ENCODE measurements around the gene ZNF106. TPM values are rescaled to one million over a fixed set of nuclear protein-coding genes. Genes with fewer than 3 reads are reported as not detected.

Gene ZNF106
- total and polyA plus RNA-seq, 7 donors, result 10.9 to 107 (median 69.4) TPM

DNA sequence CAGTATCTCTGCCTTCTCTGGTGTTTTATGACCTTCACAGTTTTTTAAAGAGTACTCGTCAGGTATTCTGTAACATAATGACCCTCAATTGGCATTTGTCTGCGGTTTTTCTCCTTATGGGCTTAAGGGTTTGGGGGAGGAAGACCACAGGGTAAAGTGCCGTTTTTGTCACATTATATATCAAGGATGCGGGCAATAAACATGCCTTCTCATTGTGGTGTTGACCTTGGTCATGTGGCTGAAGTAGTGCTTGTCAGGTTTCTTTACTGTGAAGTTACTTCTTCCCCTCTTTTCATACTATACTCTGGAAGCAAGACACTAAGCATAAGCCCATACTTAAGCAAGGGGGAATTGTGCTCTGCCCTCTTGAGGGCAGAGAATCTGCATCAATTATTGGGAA lies 115.0 kb downstream of the ZNF106 start:
- TF ChIP-seq POLR2AphosphoS5 (IDR thresholded peaks at IDR 0.05) (no peak), EP300 (IDR thresholded peaks at IDR 0.05) (no peak), POLR2A (IDR thresholded peaks at IDR 0.05) (no peak)
- TF ChIP-seq, protein P1, sequence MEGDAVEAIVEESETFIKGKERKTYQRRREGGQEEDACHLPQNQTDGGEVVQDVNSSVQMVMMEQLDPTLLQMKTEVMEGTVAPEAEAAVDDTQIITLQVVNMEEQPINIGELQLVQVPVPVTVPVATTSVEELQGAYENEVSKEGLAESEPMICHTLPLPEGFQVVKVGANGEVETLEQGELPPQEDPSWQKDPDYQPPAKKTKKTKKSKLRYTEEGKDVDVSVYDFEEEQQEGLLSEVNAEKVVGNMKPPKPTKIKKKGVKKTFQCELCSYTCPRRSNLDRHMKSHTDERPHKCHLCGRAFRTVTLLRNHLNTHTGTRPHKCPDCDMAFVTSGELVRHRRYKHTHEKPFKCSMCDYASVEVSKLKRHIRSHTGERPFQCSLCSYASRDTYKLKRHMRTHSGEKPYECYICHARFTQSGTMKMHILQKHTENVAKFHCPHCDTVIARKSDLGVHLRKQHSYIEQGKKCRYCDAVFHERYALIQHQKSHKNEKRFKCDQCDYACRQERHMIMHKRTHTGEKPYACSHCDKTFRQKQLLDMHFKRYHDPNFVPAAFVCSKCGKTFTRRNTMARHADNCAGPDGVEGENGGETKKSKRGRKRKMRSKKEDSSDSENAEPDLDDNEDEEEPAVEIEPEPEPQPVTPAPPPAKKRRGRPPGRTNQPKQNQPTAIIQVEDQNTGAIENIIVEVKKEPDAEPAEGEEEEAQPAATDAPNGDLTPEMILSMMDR (IDR thresholded peaks at IDR 0.05), result no peak
- Histone ChIP-seq H3K9me3 (peaks cover 0 to 2% (median 0%) of the 10 kb centered on the region in 4 donors), H3K27me3 (no peaks in the 10 kb centered on the region), H3K36me3 (no peaks in the 10 kb centered on the region), H3K4me1 (no peaks in the 10 kb centered on the region), H3K4me3 (no peak overlapping the region), H3K27ac (no peak overlapping the region)
- no peak for DNase-seq
- intact Hi-C loops (cut with DNase I), result no loop called here
- WGBS, 2 donors, result 61 to 78% methylated on average over 4 of the region's 4 CpGs

DNA sequence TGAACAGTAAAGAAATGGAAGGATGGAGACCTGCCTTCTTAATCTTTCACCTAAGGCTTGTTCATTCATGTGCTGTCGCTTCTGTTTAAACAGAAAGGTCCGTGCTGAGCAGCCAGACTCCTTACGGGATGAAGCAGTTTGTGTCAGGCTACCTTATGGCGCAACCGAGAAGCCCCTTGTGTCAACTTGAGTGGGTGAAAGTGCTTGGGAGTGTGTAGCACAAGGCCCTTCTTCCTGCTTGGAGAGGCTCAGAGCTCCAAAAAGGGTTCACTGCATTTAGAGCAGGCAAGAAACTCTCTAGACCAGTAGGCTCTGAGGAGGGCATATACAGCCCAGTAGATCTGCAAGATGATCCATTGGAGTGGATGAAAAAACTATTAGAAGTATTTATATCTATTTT lies 115.7 kb downstream of the ZNF106 start:
- no peak overlapping the region for H3K27ac ChIP-seq
- H3K4me1 ChIP-seq, result no peaks in the 10 kb centered on the region
- intact Hi-C loops (cut with DNase I), result no loop called here
- H3K4me3 ChIP-seq, result no peak overlapping the region
- no peak for TF ChIP-seq EP300 (IDR thresholded peaks at IDR 0.05)
- TF ChIP-seq, protein P1 (IDR thresholded peaks at IDR 0.05), result no peak
- TF ChIP-seq POLR2AphosphoS5 (IDR thresholded peaks at IDR 0.05), result no peak
- TF ChIP-seq POLR2A (IDR thresholded peaks at IDR 0.05), result no peak
- H3K27me3 ChIP-seq, result no peaks in the 10 kb centered on the region
- DNase-seq, result no peak
- peaks cover 0 to 2% (median 0%) of the 10 kb centered on the region in 4 donors for H3K9me3 ChIP-seq
- no peaks in the 10 kb centered on the region for H3K36me3 ChIP-seq
- WGBS, 2 donors, result 96 to 98% methylated on average over 5 of the region's 5 CpGs

DNA sequence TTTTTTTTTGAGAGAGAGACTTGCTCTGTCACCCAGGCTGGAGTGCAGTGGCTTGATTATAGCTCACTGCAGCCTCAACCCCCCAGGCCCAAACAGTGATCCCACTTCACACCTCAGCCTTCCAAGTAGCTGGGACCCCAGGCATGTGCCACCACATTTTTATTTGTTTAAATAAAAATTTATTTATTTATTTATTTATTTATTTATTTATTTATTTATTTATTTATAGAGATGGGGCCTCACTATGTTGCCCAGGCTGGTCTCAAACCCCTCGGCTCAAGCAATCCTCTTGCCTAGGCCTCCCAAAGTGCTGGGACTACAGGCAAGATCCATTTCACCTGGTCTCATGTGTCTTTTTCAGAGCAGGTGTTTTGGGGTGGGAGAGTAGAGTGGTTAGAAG lies 116.1 kb downstream of the ZNF106 start:
- Histone ChIP-seq H3K36me3 (no peaks in the 10 kb centered on the region), H3K27me3 (no peaks in the 10 kb centered on the region), H3K27ac (no peak overlapping the region), H3K9me3 (peaks cover 0 to 2% (median 0%) of the 10 kb centered on the region in 4 donors), H3K4me1 (no peaks in the 10 kb centered on the region), H3K4me3 (no peak overlapping the region)
- intact Hi-C loops (cut with DNase I), result no loop called here
- TF ChIP-seq POLR2AphosphoS5 (IDR thresholded peaks at IDR 0.05), result no peak
- no peak for TF ChIP-seq EP300 (IDR thresholded peaks at IDR 0.05)
- TF ChIP-seq, protein P1 (IDR thresholded peaks at IDR 0.05), result no peak
- TF ChIP-seq POLR2A (IDR thresholded peaks at IDR 0.05), result no peak
- no peak for DNase-seq
- 96 to 98% methylated on average over 1 of the region's 1 CpG for WGBS, 2 donors

DNA sequence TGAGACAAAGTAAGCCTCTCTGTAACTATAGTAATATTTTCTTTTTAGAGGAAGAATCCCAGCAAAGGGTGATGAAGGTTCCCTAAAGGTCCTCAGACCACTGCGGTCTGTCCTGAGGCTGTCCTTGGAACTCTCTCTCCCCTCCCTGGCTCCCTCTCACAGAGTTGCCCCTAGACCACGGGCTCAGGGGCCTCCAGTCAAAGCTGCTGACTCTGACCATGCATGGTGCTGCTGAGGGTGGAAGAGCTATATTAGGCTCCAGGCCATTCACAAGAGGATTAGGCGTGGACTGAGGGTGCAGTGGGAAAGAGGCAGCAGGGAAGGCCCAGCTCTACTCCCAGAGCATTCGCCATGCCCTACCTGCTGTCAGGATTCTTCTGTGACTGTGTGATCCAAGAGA lies 117.0 kb downstream of the ZNF106 start:
- H3K27ac ChIP-seq, result no peak overlapping the region
- no peak overlapping the region for H3K4me3 ChIP-seq
- H3K27me3 ChIP-seq, result no peaks in the 10 kb centered on the region
- no peak for DNase-seq
- H3K9me3 ChIP-seq, result peaks cover 0 to 2% (median 0%) of the 10 kb centered on the region in 4 donors
- 86 to 93% methylated on average over 4 of the region's 4 CpGs for WGBS, 2 donors
- no peaks in the 10 kb centered on the region for H3K36me3 ChIP-seq
- TF ChIP-seq, protein P1 (IDR thresholded peaks at IDR 0.05), result no peak
- no peak for TF ChIP-seq POLR2AphosphoS5 (IDR thresholded peaks at IDR 0.05)
- TF ChIP-seq POLR2A (IDR thresholded peaks at IDR 0.05), result no peak
- TF ChIP-seq EP300 (IDR thresholded peaks at IDR 0.05), result no peak
- no peaks in the 10 kb centered on the region for H3K4me1 ChIP-seq
- intact Hi-C loops (cut with DNase I), result no loop called here

DNA sequence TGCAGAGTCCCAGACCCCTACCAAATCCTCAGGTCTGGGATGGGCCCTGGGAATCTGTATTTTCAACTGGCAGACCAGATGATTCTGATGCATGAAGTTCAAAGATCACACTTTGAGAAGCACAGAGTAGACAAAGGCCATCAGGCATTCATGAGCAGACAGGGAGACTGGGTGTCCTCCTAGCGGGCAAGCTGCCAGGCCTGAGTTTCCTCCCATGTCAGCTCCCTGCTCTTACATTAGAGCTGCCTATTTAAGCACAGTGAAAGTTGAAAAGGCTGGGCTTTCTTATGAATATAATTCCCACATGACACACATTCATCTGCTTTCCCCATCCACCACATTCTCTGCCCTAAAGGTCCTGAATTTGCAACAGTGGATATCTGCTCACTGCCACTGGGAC lies 117.7 kb downstream of the ZNF106 start:
- H3K9me3 ChIP-seq, result peaks cover 0 to 2% (median 0%) of the 10 kb centered on the region in 4 donors
- no peak for DNase-seq
- no peaks in the 10 kb centered on the region for H3K4me1 ChIP-seq
- no peak overlapping the region for H3K4me3 ChIP-seq
- no peak overlapping the region for H3K27ac ChIP-seq
- WGBS, 2 donors, result 91 to 96% methylated on average over 1 of the region's 1 CpG
- H3K27me3 ChIP-seq, result no peaks in the 10 kb centered on the region
- H3K36me3 ChIP-seq, result no peaks in the 10 kb centered on the region
- intact Hi-C loops (cut with DNase I), result no loop called here
- TF ChIP-seq EP300 (IDR thresholded peaks at IDR 0.05) (no peak), POLR2A (IDR thresholded peaks at IDR 0.05) (no peak), POLR2AphosphoS5 (IDR thresholded peaks at IDR 0.05) (no peak)
- TF ChIP-seq, protein P1 (IDR thresholded peaks at IDR 0.05), result no peak

Data from sigmoid colon (tissue), 7 donors.